Measurements from ENCODE around the gene MATCAP1.

MATCAP1 gene

DNA sequence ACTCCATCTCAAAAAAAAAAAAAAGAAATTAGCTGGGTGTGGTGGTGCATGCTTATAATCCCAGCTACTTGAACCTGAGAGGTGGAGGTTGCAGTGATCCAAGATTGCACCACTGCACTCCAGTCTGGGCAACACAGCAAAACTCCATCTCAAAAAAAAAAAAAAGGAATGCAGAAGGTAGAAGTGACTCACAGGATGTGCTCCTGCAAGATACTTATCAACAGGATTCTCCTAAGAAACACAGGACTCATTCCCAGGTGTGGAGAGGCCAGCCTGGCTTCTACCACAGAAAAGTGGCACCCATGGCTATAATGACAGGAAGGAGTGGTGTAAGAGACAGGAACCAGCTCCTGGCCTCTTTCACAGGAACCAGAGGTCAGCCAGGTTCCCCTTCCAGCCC, 29.0 kb upstream of the MATCAP1 start:
- TF ChIP-seq, protein P1, sequence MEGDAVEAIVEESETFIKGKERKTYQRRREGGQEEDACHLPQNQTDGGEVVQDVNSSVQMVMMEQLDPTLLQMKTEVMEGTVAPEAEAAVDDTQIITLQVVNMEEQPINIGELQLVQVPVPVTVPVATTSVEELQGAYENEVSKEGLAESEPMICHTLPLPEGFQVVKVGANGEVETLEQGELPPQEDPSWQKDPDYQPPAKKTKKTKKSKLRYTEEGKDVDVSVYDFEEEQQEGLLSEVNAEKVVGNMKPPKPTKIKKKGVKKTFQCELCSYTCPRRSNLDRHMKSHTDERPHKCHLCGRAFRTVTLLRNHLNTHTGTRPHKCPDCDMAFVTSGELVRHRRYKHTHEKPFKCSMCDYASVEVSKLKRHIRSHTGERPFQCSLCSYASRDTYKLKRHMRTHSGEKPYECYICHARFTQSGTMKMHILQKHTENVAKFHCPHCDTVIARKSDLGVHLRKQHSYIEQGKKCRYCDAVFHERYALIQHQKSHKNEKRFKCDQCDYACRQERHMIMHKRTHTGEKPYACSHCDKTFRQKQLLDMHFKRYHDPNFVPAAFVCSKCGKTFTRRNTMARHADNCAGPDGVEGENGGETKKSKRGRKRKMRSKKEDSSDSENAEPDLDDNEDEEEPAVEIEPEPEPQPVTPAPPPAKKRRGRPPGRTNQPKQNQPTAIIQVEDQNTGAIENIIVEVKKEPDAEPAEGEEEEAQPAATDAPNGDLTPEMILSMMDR (IDR thresholded peaks at IDR 0.05; ENCODE audit: insufficient read depth, low read depth, low read length, missing control alignments), result no peak
- H3K4me3 ChIP-seq (ENCODE audit: low read depth, low read length), result no peak overlapping the region
- no peak for DNase-seq (ENCODE audit: low read depth)

DNA sequence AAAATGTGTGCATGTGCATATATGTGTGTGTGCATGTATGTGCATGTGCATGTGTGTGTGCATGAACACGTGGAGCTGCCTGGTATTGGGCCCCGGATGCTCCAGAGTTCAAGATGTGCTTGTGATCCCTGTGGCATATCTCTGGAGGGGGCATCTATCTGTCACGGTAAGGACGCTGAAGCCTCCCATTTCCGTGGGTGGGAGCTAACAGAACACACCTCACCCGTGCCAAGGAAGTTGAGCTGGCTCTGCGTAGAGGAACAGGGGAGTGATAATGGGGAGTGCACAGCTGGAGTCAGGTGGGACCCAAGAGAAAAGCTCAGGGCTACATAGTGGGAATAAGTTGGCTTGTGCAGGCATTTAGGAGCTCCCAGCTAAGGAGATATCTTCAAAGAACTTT, 27.9 kb upstream of the MATCAP1 start:
- TF ChIP-seq, protein P1 (IDR thresholded peaks at IDR 0.05; ENCODE audit: insufficient read depth, low read depth, low read length, missing control alignments), result no peak
- no peak for DNase-seq (ENCODE audit: low read depth)
- no peak overlapping the region for H3K4me3 ChIP-seq (ENCODE audit: low read depth, low read length)

DNA sequence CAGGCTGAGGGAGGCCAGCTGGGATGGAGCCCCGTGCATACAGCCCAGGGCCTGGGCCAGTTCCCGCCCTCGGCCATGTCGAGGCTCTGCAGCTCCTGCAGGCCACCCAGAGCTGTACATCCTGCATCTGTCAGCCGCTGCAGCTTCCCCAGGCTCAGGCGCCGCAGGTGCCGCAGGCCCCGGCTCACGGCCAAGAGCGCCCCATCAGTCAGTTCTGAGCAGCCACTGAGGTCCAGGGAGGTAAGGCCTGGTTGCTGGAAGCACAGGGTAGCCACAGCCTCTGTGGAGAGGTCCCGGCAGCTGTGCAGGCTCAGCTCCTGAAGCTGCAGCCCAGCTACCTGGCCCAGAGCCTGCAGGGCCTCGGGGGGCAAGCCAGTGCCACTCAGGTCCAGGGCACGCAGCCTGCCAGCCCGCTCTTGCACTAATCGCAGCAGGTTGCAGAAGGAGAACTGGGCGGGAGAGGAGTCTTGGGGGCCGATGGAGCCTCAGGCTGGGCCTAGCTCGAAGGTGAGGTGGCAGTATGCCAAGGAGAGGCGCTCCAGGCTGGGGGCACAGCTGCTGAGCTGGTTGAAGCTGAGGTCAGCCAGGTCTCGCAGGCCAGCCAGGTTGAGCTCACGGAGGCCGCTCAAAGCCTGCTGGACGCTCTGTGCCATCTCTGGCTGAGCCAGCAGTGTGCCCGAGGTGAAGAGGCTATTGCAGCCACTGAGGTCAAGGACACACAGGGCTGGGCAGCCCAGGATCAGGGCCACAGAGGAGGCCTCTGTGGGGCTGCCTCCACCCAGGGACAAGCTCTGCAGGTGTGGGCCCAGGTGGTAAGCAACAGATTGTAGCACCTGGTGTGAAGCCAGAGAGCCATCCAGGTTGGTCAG, 26.5 kb upstream of the MATCAP1 start:
- DNase-seq (ENCODE audit: low read depth), result no peak
- no peak overlapping the region for H3K4me3 ChIP-seq (ENCODE audit: low read depth, low read length)
- TF ChIP-seq, protein P1 (IDR thresholded peaks at IDR 0.05; ENCODE audit: insufficient read depth, low read depth, low read length, missing control alignments), result no peak

DNA sequence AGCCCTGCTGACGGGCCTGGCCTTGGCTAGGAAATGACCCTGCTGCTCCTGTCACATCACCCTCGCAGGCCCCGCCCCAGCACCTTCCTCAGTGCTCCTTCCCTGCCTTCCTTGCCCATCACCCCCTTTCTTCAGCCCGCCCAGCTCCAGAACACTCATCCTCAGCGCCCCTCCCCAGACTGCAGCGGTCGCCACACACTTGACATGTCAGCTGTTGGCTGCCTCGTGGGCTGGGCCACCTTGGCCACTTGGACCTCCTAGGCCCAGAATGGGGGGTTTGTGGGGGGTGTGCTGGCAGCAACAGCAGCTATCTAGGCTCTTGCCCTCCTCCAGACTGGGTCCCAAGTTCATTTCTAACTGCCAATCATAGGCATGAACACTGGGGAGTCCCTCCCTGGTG, 25.8 kb upstream of the MATCAP1 start:
- TF ChIP-seq, protein P1 (IDR thresholded peaks at IDR 0.05; ENCODE audit: insufficient read depth, low read depth, low read length, missing control alignments), result no peak
- H3K4me3 ChIP-seq (ENCODE audit: low read depth, low read length), result no peak overlapping the region
- DNase-seq (ENCODE audit: low read depth), result no peak

DNA sequence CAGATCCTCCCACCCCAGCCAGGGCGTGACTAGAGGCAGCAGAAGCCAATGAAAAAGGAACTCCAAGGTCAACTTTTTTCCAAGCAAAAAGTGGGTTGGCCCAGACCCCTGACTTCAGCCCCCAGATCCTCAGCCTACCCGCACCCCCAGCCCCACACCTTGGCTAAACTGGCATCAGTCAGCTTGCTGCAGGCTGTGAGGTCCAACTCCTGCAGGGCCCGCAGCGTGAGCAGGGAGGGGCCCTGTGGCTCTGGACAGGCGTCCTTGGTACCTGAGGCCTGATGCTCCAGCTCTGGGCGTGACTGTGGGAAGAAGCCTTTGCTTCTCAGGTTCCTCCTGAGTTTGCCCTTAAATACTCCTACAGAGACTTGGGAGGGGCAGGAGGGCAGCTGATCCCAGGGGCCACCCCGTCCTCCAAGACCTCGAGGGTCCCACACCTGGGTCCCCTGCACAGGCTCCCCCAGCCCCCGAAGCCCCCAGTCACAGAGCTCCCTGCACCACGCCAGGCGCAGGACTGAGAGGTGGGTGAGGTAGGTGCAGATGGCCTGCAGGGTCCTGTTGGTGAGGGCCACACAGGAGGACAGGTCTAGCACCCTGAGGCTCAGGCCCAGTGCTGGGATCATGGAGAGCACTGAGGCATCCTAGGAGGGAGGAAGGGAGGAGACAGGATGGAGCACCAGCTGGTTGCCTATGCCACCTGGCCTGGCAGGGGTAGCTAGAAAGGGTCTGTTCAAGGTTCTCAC, 24.6 kb upstream of the MATCAP1 start:
- no peak overlapping the region for H3K4me3 ChIP-seq (ENCODE audit: low read depth, low read length)
- no peak for DNase-seq (ENCODE audit: low read depth)

DNA sequence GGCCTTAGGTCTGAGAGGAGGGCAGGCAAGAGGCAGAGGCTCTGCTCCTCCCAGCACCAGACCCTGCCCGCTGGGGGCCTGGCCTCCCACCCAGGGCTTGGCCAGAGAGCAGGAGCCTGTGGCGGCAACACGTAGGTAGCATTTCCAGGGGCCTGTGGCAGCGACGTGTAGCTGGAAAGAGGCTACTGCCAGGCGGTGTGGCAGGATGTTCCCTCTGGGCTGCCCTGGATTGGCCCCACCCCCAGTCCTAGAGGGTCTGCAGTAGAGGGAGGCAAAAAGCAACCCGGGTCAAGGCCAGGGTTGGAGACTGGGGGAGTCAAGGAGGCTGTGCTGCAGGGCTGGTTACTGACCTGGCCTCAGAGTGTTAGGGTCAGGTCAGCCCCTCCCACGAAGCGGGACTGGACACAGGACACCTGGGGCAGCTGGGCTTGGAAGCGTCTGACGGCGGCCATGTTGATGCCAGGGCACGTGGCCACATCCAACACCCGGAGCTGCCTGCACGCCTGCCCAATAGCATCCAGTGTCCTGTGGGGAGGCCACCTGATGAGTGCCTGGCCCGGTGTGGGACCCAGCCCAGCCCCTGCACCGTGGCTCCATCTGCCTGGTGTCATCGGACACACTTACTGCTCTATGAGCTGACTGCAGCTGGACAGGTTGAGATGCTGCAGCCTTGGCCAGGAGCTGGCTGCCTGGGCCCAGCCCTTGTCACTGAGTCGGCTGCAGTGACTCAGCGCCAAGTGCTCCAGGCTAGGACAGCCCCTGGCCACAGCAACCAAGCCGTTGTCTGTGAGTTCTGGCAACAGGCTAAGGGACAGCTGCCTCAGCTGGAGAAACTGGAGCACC, 23.7 kb upstream of the MATCAP1 start:
- no peak for DNase-seq (ENCODE audit: low read depth)
- no peak overlapping the region for H3K4me3 ChIP-seq (ENCODE audit: low read depth, low read length)
- TF ChIP-seq, protein P1 (IDR thresholded peaks at IDR 0.05; ENCODE audit: insufficient read depth, low read depth, low read length, missing control alignments), result no peak

More for the DNA sequence above, 24.6 kb upstream of the MATCAP1 start:
- TF ChIP-seq, protein P1 (IDR thresholded peaks at IDR 0.05; ENCODE audit: insufficient read depth, low read depth, low read length, missing control alignments), result no peak
